Smooth muscle cell of the coronary artery (primary cell): ENCODE measurements around the gene TEFM. TPM values are rescaled to one million over a fixed set of nuclear protein-coding genes. Genes with fewer than 3 reads are reported as not detected.

ENCODE experiments used
- total RNA-seq: library from RNA; depleted of rRNA; stranded (reverse); fragments of >200 nt; gene quantifications from 2 replicates; pipeline ENCODE4 v1.2.3, GENCODE V29; 2014; ENCODE audit warnings: low replicate concordance

TEFM gene
- 5.1 and 8.8 TPM in 2 replicates for total RNA-seq

GRCh38 chr17:30906101-30906911, at the start of gene TEFM:
TEFM (minus strand) TSS chr17:30906238; CDS start chr17:30906198, 40 bp downstream.

GRCh38 chr17:30921544-30922196, 15.6 kb upstream of the TEFM start, which contains the start of gene ADAP2:
ADAP2 (plus strand) TSS chr17:30921945; CDS start chr17:30922015, 70 bp downstream.

Other genes starting within 250 kb of the TEFM start
- 8.9 and 9.8 TPM in 2 replicates for gene CRLF3, start 81.5 kb downstream of the TEFM start, total RNA-seq
- 0.23 and 0.83 TPM in 2 replicates for gene ATAD5, start 74.3 kb downstream of the TEFM start, total RNA-seq
- 0.30 and 2.0 TPM in 2 replicates for gene ADAP2, start 15.7 kb upstream of the TEFM start, total RNA-seq
- 5.4 and 6.3 TPM in 2 replicates for gene RNF135, start 64.8 kb upstream of the TEFM start, total RNA-seq
- 35.4 and 36.6 TPM in 2 replicates for gene NF1, start 188.7 kb upstream of the TEFM start, total RNA-seq